GM12892 (cell line): ENCODE results near the gene CSRNP2.

Experiments
- POLR2A ChIP-seq: IDR thresholded peaks from 2 replicates; pipeline ENCODE4 v1.6.1; 2011; ENCODE audit warnings: low read depth, low read length, control low read depth
- POLR2AphosphoS5 ChIP-seq: IDR thresholded peaks from 2 replicates; pipeline ENCODE4 v1.6.1; 2011; ENCODE audit warnings: low read depth, low read length, control low read depth

- TF ChIP-seq POLR2A = no peak
- TF ChIP-seq POLR2AphosphoS5 = no peak
These were observed 56.0 kb downstream of the CSRNP2 start for GRCh38 chr12:51027342-51027835.
